K562 (cell line): ENCODE results near the gene ABAT. TPM values are rescaled to one million over a fixed set of nuclear protein-coding genes. Genes with fewer than 3 reads are reported as not detected.
A peak's percentile ranks its signal among the peaks of the same experiment; 100 is the strongest.

Experiments
- ATAC-seq: fragments of 200-7000 bp; cut with Tn5 transposase; 3 replicates; pipeline ENCODE4 v1.9.1; 2020; ENCODE audit warnings: moderate library complexity
- BruUV-seq: library from RNA; stranded (reverse); fragments of 400-500 nt; replicated peaks from 2 replicates; lab custom pipeline; 2021; lab: Mats Ljungman, UMichigan
- CTCF ChIA-PET: fragments of 300-600 bp; formaldehyde crosslinking; extraction: SDS; loops from one replicate; lab custom pipeline; 2021; ENCODE audit warnings: low intra/inter-chr PET ratio; lab: Yijun Ruan, JAX
- POLR2A ChIA-PET: fragments of 300-600, 350-650 bp; sonication (Branson Sonifier 250); formaldehyde crosslinking; extraction: SDS; loops from one replicate; lab custom pipeline; 2021; ENCODE audit warnings: antibody characterized with exemption, inconsistent platforms; lab: Yijun Ruan, JAX
- DNase-seq, 4 experiments: peaks; one replicate each; pipeline versions ENCODE4 v3.0.0 to v3.0.0-alpha.2; 2011 to 2018; ENCODE audit warnings: low spot score in 3 of 4, mixed read lengths in 3 of 4; ENCODE audit errors: extremely low read depth in 1 of 4
- FAIRE-seq: peaks from 2 replicates; lab custom pipeline; 2011; peaks lifted over from hg19 to GRCh38; lab: Jason Lieb, UNC
- H2AFZ ChIP-seq: 2 replicates; pipeline ENCODE4 v1.6.0; 2011; ENCODE audit warnings: low read depth, low read length, control low read depth, inconsistent platforms
- H3K27ac ChIP-seq: fragments of 200-600 bp; 3 replicates; pipeline ENCODE4 v1.8.0; 2011; ENCODE audit warnings: low read depth, mild to moderate bottlenecking, control low read depth, inconsistent platforms, low read length, moderate library complexity, mixed read lengths; ENCODE audit errors: extremely low read depth
- H3K27me3 ChIP-seq, 2 experiments: fragments of 300-600 bp in 1 of 2; 2 replicates in 1 of 2; 3 replicates in 1 of 2; pipeline versions ENCODE4 v1.6.0 to v1.8.0; 2011; ENCODE audit warnings: inconsistent platforms in 2 of 2, low read length in 2 of 2, mild to moderate bottlenecking in 1 of 2, mixed read lengths in 1 of 2, moderate library complexity in 1 of 2; ENCODE audit not compliant: control insufficient read depth in 2 of 2, insufficient read depth in 2 of 2
- H3K36me3 ChIP-seq: fragments of 300-600 bp; 3 replicates; pipeline ENCODE4 v1.8.0; 2011; ENCODE audit warnings: mild to moderate bottlenecking, low read length, inconsistent platforms; ENCODE audit not compliant: control insufficient read depth, insufficient read depth
- H3K4me1 ChIP-seq, 2 experiments: fragments of 200-600 bp in 1 of 2; replicated peaks in 1 of 2; 2 replicates in 1 of 2; 3 replicates in 1 of 2; pipeline versions ENCODE4 v1.5.1 to v1.8.0; 2011; ENCODE audit warnings: inconsistent platforms in 2 of 2, low read length in 2 of 2, mild to moderate bottlenecking in 1 of 2, mixed read lengths in 1 of 2, moderate library complexity in 1 of 2; ENCODE audit not compliant: control insufficient read depth in 2 of 2, insufficient read depth in 2 of 2
- H3K4me2 ChIP-seq: 2 replicates; pipeline ENCODE4 v1.6.1; 2011; ENCODE audit warnings: low read length, control low read depth, inconsistent platforms, mixed read lengths; ENCODE audit not compliant: insufficient read depth
- H3K4me3 ChIP-seq: fragments of 200-600 bp; sonication (generic), shearing (Covaris generic); 2 replicates; pipeline ENCODE4 v1.5.1; 2016; ENCODE audit warnings: control low read depth, inconsistent platforms
- H3K79me2 ChIP-seq: fragments of 200-600 bp; 3 replicates; pipeline ENCODE4 v1.8.0; 2011; ENCODE audit warnings: low read length, inconsistent platforms; ENCODE audit not compliant: control insufficient read depth, insufficient read depth
- H3K9ac ChIP-seq, 2 experiments: 2 replicates each; pipeline versions ENCODE4 v1.6.0 to v1.6.1; 2011; ENCODE audit warnings: low read depth in 2 of 2, low read length in 2 of 2, control low read depth in 1 of 2, inconsistent platforms in 1 of 2, mild to moderate bottlenecking in 1 of 2, mixed read lengths in 1 of 2; ENCODE audit not compliant: insufficient read depth in 1 of 2
- H3K9me1 ChIP-seq: one replicate; pipeline ENCODE4 v1.6.0; 2011; ENCODE audit warnings: inconsistent platforms, mild to moderate bottlenecking, low read length, moderate library complexity; ENCODE audit not compliant: control insufficient read depth, insufficient read depth
- H3K9me3 ChIP-seq: replicated peaks from 2 replicates; pipeline ENCODE4 v1.5.1; 2011; ENCODE audit warnings: low read depth, low read length, inconsistent platforms; ENCODE audit not compliant: control insufficient read depth, insufficient read depth
- H4K20me1 ChIP-seq: replicated peaks from 2 replicates; pipeline ENCODE4 v1.6.1; 2011; ENCODE audit warnings: low read length, inconsistent platforms, mixed read lengths; ENCODE audit not compliant: control insufficient read depth, insufficient read depth
- CBX2 ChIP-seq: fragments of 200-600 bp; sonication (generic); IDR thresholded peaks from one replicate; pipeline ENCODE4 v1.6.1; 2012; ENCODE audit warnings: mild to moderate bottlenecking, low read length, inconsistent platforms; ENCODE audit not compliant: insufficient read depth, poor library complexity, severe bottlenecking
- CREB1 ChIP-seq, 2 experiments: sonication (generic) in 1 of 2; formaldehyde crosslinking in 1 of 2; IDR thresholded peaks; 2 replicates each; pipeline versions ENCODE4 v1.6.1 to v1.8.0; 2012 to 2022; ENCODE audit warnings: inconsistent platforms in 1 of 2, mild to moderate bottlenecking in 1 of 2, missing genetic modification reagents in 1 of 2, moderate library complexity in 1 of 2
- IFI16 ChIP-seq: fragments of 250-450 bp; sonication (Bioruptor Pico); IDR thresholded peaks from 2 replicates; pipeline ENCODE4 v2.1.2; 2022; ENCODE audit warnings: mild to moderate bottlenecking, inconsistent platforms
- KAT8 ChIP-seq: fragments of 450-650 bp; IDR thresholded peaks from 2 replicates; pipeline ENCODE4 v1.6.1; 2016; ENCODE audit warnings: low read depth, mild to moderate bottlenecking
- KDM1A ChIP-seq, 2 experiments: fragments of 450-650 bp; IDR thresholded peaks; 2 replicates each; pipeline ENCODE4 v1.6.1; 2016; ENCODE audit warnings: mild to moderate bottlenecking in 2 of 2
- MAFK ChIP-seq: IDR thresholded peaks from 2 replicates; pipeline ENCODE4 v1.6.1; 2011; ENCODE audit warnings: low read length, improper control_type of control experiment
- NCOR1 ChIP-seq: fragments of 450-650 bp; IDR thresholded peaks from 2 replicates; pipeline ENCODE4 v1.6.1; 2016; ENCODE audit warnings: mild to moderate bottlenecking, moderate library complexity
- NUFIP1 ChIP-seq: fragments of 450-650 bp; IDR thresholded peaks from 2 replicates; pipeline ENCODE4 v1.6.1; 2018; ENCODE audit not compliant: partially characterized antibody
- POU5F1 ChIP-seq: fragments of 150-350 bp; IDR thresholded peaks from 2 replicates; pipeline ENCODE4 v1.6.1; 2014; ENCODE audit warnings: borderline replicate concordance, low read length, low read depth, mild to moderate bottlenecking; ENCODE audit not compliant: partially characterized antibody
- SMARCA5 ChIP-seq: fragments of 450-650 bp; IDR thresholded peaks from 2 replicates; pipeline ENCODE4 v1.6.1; 2016
- STAT5A ChIP-seq: IDR thresholded peaks from 2 replicates; pipeline ENCODE4 v1.6.1; 2012; ENCODE audit warnings: low read length, inconsistent platforms, borderline replicate concordance
- THRAP3 ChIP-seq: fragments of 450-650 bp; IDR thresholded peaks from 2 replicates; pipeline ENCODE4 v1.6.1; 2016; ENCODE audit warnings: mild to moderate bottlenecking, inconsistent platforms, borderline replicate concordance
- ZFX ChIP-seq: sonication (generic); formaldehyde crosslinking; IDR thresholded peaks from 2 replicates; pipeline ENCODE4 v1.8.0; 2022; ENCODE audit warnings: mild to moderate bottlenecking, missing genetic modification reagents, moderate library complexity
- ZNF12 ChIP-seq: sonication (generic); formaldehyde crosslinking; IDR thresholded peaks from 2 replicates; pipeline ENCODE4 v1.4.0; 2020; ENCODE audit warnings: mild to moderate bottlenecking, missing genetic modification reagents
- WGBS: fragments of 100-300 bp; shearing (Covaris generic); methylation state at CpG from one replicate; pipeline ENCODE4 v1.1.6; 2016; ENCODE audit warnings: low coverage, mixed read lengths; ENCODE audit not compliant: insufficient coverage; ENCODE audit errors: missing lambda C conversion rate; 5-methylcytosine and 5-hydroxymethylcytosine counted together
- in situ Hi-C: fragments of 300-500 bp; cut with MboI; formaldehyde crosslinking; loops from 4 replicates; pipeline ENCODE4 v1.15.0; 2018; ENCODE audit warnings: inconsistent platforms, mixed read lengths
- intact Hi-C: fragments of 100-400 bp; cut with micrococcal nuclease; formaldehyde crosslinking; loops from 2 replicates; pipeline ENCODE4 v1.14.2; 2022
- polyA plus RNA-seq, 8 experiments: library from polyadenylated mRNA; depleted of rRNA in 4 of 8; stranded (reverse) in 5 of 8; unstranded in 3 of 8; fragments of >200 nt; fragmentation: Nextera tagmentation in 2 of 8; fragmentation: Illumina TruSeq in 1 of 8; extraction: Ambion mirVana in 2 of 8; extraction: Trizol in 1 of 8; gene quantifications; 2 replicates each; pipeline versions ENCODE4 v1.2.1 to v1.2.3, GENCODE V29; 2011 to 2014; ENCODE audit warnings: inconsistent platforms in 1 of 8, missing spikeins in 1 of 8
- total RNA-seq, 7 experiments: library from RNA; depleted of rRNA in 6 of 7; stranded (reverse); fragments of >200 nt in 6 of 7; fragmentation: Illumina TruSeq in 2 of 7; extraction: Trizol in 2 of 7; gene quantifications; 2 replicates each; pipeline versions ENCODE4 v1.2.1 to v1.2.3, GENCODE V29; 2011 to 2021; ENCODE audit warnings: low replicate concordance in 1 of 7
- TF ChIP-seq, protein P1 (sequence below): fragments of 450-650 bp; IDR thresholded peaks from 2 replicates; pipeline ENCODE4 v1.6.1; 2018; ENCODE audit not compliant: partially characterized antibody
- TF ChIP-seq, protein P2 (sequence below), 2 experiments: IDR thresholded peaks; 2 replicates each; pipeline ENCODE4 v1.6.1; 2012; ENCODE audit warnings: improper control_type of control experiment in 2 of 2, low read depth in 2 of 2, low read length in 2 of 2, borderline replicate concordance in 1 of 2
- TF ChIP-seq, protein P3 (sequence below): fragments of 250-450 bp; sonication (Bioruptor Pico); IDR thresholded peaks from 2 replicates; pipeline ENCODE4 v1.5.0; 2021

ABAT gene
- total and polyA plus RNA-seq, 9 of the 15 experiments (the other 6 are each of a cell fraction or from before 2014, with no cell fraction given), result 0.01 to 0.49 (median 0.10) TPM

DNA sequence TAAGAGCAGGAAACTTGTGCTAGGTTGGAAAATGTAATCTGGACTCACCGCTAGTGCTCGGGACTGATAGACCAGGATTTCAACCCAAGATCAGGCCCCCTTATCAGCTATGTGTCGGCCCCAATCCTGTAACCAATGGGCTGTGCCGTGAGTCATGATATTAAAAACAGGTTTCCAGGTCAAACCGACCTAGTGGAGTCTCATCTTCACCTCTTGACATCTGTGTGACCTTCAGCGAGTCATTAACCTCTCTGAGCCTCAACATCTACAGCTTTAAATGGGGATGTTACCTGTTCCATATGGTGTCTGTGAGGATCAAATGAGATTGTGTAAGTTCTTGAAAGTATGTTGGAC lies 123.7 kb downstream of the ABAT start:
- Histone ChIP-seq H4K20me1 (0 out of 2 replicates have a peak, but pooled peaks cover 5% of the 10 kb centered on the region), H3K27me3 (no peaks in the 10 kb centered on the region), H3K79me2 (peaks cover 70% of the 10 kb centered on the region), H3K27ac (peak overlapping the region; percentile 88), H3K4me2 (peak overlapping the region; percentile 97), H3K4me1 (peaks cover 12 to 13% of the 10 kb centered on the region in 2 experiments; a peak in 4 of 5 replicates), H2AFZ (peak overlapping the region; percentile 75), H3K9me1 (no peaks in the 10 kb centered on the region), H3K9ac (peak overlapping the region; percentile 92 to 97), H3K9me3 (no peaks in the 10 kb centered on the region), H3K4me3 (peak overlapping the region; percentile 69), H3K36me3 (peaks cover 65% of the 10 kb centered on the region)
- ChIA-PET POLR2A (interaction anchor here (0.7 to 2.0 kb wide), 4 partner anchors 12 to 254 kb away, joined by 3 to 6 read pairs (median 4); no protein-coding TSS in a partner anchor), CTCF (no interaction called here)
- DNase-seq (peak; percentile 69 to 79 (median 77)), ATAC-seq (peak; percentile 49), FAIRE-seq (peak; percentile 74)
- intact Hi-C loops (loop anchor here (5.0 kb wide), 2 partner anchors 84 to 141 kb away; partner anchors contain the start of gene LITAFD), in situ Hi-C loops (no loop called here)
- 0% methylated on average over 6 of the region's 6 CpGs for WGBS
- TSS peak; percentile 64 for BruUV-seq
- TF ChIP-seq KAT8 (no peak), ZFX (CRISPR knock-in tag) (peak; percentile 37), SMARCA5 (peak; percentile 81; the same call in 1 of the 2 replicates), MAFK (no peak), STAT5A (peak; percentile 30; the same call in 1 of the 2 replicates), NCOR1 (peak; percentile 47; the same call in 1 of the 2 replicates), ZNF12 (CRISPR knock-in tag) (peak; percentile 18; the same call in 1 of the 2 replicates), CBX2 (no peak), POU5F1 (no peak), KDM1A (IDR thresholded peaks at IDR 0.05) (peak; percentile 89 to 91), CREB1 (IDR thresholded peaks at IDR 0.05) (no peak), CREB1 (CRISPR knock-in tag; IDR thresholded peaks at IDR 0.05) (no peak), NUFIP1 (no peak), IFI16 (CRISPR knock-in tag) (no peak), THRAP3 (no peak)
- TF ChIP-seq, protein P1, sequence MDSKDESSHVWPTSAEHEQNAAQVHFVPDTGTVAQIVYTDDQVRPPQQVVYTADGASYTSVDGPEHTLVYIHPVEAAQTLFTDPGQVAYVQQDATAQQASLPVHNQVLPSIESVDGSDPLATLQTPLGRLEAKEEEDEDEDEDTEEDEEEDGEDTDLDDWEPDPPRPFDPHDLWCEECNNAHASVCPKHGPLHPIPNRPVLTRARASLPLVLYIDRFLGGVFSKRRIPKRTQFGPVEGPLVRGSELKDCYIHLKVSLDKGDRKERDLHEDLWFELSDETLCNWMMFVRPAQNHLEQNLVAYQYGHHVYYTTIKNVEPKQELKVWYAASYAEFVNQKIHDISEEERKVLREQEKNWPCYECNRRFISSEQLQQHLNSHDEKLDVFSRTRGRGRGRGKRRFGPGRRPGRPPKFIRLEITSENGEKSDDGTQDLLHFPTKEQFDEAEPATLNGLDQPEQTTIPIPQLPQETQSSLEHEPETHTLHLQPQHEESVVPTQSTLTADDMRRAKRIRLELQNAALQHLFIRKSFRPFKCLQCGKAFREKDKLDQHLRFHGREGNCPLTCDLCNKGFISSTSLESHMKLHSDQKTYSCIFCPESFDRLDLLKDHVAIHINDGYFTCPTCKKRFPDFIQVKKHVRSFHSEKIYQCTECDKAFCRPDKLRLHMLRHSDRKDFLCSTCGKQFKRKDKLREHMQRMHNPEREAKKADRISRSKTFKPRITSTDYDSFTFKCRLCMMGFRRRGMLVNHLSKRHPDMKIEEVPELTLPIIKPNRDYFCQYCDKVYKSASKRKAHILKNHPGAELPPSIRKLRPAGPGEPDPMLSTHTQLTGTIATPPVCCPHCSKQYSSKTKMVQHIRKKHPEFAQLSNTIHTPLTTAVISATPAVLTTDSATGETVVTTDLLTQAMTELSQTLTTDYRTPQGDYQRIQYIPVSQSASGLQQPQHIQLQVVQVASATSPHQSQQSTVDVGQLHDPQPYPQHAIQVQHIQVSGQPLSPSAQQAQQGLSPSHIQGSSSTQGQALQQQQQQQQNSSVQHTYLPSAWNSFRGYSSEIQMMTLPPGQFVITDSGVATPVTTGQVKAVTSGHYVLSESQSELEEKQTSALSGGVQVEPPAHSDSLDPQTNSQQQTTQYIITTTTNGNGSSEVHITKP, result peak; percentile 28
- TF ChIP-seq, protein P2, sequence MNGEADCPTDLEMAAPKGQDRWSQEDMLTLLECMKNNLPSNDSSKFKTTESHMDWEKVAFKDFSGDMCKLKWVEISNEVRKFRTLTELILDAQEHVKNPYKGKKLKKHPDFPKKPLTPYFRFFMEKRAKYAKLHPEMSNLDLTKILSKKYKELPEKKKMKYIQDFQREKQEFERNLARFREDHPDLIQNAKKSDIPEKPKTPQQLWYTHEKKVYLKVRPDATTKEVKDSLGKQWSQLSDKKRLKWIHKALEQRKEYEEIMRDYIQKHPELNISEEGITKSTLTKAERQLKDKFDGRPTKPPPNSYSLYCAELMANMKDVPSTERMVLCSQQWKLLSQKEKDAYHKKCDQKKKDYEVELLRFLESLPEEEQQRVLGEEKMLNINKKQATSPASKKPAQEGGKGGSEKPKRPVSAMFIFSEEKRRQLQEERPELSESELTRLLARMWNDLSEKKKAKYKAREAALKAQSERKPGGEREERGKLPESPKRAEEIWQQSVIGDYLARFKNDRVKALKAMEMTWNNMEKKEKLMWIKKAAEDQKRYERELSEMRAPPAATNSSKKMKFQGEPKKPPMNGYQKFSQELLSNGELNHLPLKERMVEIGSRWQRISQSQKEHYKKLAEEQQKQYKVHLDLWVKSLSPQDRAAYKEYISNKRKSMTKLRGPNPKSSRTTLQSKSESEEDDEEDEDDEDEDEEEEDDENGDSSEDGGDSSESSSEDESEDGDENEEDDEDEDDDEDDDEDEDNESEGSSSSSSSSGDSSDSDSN (IDR thresholded peaks at IDR 0.05; ENCODE audit: borderline replicate concordance in 1 of 2, low read depth in 2 of 2, low read length in 2 of 2), result no peak
- TF ChIP-seq, protein P3, sequence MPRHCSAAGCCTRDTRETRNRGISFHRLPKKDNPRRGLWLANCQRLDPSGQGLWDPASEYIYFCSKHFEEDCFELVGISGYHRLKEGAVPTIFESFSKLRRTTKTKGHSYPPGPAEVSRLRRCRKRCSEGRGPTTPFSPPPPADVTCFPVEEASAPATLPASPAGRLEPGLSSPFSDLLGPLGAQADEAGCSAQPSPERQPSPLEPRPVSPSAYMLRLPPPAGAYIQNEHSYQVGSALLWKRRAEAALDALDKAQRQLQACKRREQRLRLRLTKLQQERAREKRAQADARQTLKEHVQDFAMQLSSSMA (CRISPR knock-in tag), result no peak
